ENCODE measurements around the gene HDAC1.
A peak's percentile ranks its signal among the peaks of the same experiment; 100 is the strongest.

Gene HDAC1

DNA sequence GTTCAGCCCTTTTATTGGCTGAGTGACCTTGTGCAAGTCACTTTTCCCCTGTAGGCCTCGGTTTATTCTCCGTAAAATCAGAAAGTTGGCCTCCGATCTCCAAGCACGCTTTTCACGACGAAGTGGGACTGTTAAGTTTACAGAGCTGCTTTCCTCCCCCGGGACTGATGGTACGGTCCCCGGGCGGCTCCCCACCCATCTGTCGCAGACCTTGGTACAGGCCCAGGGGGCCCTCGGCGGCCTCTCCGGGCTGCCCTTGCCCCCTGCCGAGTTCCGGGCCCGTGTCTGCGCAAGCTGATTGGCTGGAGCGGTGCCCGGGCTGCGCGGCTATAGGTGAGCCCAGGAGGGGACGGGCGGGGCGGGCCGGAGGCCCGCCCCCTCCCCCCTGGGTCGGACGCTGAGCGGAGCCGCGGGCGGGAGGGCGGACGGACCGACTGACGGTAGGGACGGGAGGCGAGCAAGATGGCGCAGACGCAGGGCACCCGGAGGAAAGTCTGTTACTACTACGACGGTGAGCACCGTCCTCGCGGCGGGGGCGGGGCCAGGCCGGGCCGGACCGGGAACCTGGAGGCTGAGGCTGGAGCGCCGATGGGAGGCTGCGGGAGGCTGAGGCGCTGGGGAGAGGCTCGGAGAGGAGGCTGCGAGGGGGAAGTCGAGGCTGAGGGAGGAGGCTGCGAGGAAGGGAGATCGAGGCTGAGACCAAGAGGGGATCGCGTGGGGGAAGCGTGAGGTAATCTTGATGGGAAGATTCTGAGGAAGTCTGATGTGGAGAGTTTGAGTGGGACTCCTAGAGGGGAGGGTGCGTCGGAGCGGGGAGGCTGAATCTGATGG, at the start of gene HDAC1:
Gene HDAC1 (plus strand): TSS at position 376 of the 831 bp plus-strand sequence. CDS start 87 bp downstream, at position 463.
- H3K27ac ChIP-seq: peak within 1 kb of the TSS; percentile 82
- CTCF ChIA-PET: interaction anchor here (0.7 to 1.5 kb wide), 3 partner anchors 51 to 1381 kb away, joined by 3 to 5 read pairs (median 3); no protein-coding TSS in a partner anchor
- POLR2A ChIA-PET (ENCODE audit: low non-redundant PET): interaction anchor here (0.6 kb wide), 2 partner anchors 68 to 1562 kb away, joined by 4 to 7 read pairs; no protein-coding TSS in a partner anchor
- TF ChIP-seq, protein P1, sequence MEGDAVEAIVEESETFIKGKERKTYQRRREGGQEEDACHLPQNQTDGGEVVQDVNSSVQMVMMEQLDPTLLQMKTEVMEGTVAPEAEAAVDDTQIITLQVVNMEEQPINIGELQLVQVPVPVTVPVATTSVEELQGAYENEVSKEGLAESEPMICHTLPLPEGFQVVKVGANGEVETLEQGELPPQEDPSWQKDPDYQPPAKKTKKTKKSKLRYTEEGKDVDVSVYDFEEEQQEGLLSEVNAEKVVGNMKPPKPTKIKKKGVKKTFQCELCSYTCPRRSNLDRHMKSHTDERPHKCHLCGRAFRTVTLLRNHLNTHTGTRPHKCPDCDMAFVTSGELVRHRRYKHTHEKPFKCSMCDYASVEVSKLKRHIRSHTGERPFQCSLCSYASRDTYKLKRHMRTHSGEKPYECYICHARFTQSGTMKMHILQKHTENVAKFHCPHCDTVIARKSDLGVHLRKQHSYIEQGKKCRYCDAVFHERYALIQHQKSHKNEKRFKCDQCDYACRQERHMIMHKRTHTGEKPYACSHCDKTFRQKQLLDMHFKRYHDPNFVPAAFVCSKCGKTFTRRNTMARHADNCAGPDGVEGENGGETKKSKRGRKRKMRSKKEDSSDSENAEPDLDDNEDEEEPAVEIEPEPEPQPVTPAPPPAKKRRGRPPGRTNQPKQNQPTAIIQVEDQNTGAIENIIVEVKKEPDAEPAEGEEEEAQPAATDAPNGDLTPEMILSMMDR (conservative IDR thresholded peaks at IDR 0.05; ENCODE audit: low read depth): no peak
- DNase-seq (ENCODE audit: low spot score): peak; percentile 99

DNA sequence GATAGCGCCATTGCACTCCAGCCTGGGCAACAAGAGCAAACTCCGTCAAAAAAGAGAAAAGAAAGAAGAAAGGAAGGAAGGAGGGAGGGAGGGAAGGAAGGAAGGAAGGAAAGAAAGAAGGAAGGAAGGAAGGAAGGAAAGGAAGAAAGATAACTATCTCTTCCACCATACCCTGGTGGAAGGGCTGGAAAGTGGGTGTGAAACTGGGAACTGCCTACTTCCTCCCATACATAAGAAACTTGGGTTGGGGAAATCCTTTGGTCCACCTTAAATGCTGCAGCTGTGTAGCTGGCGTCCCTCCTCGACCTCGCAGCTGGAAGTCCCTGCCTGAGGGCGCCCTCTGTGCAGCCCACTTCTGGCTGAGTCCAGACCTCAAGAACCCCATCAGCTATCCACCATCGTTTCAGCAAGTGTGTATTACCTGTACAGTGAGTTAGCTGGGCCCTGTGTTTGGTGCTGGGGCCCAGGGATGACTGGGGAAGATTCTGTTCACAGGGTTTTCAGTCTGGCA, 49.5 kb upstream of the HDAC1 start:
- ChIA-PET POLR2A (ENCODE audit: low non-redundant PET) (no interaction called here), CTCF (interaction anchor here (0.7 kb wide), 2 partner anchors 93 to 555 kb away, joined by 3 read pairs; partner anchors contain the start of gene MARCKSL1)
- DNase-seq (ENCODE audit: low spot score): no peak
- H3K27ac ChIP-seq: no peak overlapping the region
- TF ChIP-seq, protein P1 (conservative IDR thresholded peaks at IDR 0.05; ENCODE audit: low read depth): no peak

DNA sequence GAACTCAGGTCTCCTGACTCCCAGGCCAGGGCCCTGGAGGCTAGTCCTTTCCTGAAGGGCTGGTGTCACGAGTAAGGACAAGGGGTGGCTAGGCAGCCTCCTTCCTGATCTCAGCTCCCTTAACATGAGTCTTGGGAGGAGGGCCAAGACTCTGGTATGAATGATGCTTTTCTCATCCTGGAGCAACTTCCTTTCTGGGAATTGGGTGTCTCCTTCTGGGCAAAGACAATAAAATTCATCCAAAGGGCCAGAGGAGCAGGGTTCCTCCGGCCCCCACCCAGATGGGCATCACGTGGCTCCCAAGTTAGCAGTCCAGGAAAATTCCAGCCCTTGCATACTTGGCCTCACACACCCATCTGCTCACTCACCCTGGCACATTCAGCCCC, 45.0 kb upstream of the HDAC1 start, which contains the start of gene FAM167B:
Gene FAM167B (plus strand): TSS at position 335 of the 386 bp plus-strand sequence. CDS start 200 bp downstream, outside the sequence.
- CTCF ChIA-PET: no interaction called here
- POLR2A ChIA-PET (ENCODE audit: low non-redundant PET): no interaction called here
- TF ChIP-seq, protein P1 (conservative IDR thresholded peaks at IDR 0.05; ENCODE audit: low read depth): no peak
- peak within 1 kb of the TSS; percentile 66 for H3K27ac ChIP-seq
- DNase-seq (ENCODE audit: low spot score): no peak

DNA sequence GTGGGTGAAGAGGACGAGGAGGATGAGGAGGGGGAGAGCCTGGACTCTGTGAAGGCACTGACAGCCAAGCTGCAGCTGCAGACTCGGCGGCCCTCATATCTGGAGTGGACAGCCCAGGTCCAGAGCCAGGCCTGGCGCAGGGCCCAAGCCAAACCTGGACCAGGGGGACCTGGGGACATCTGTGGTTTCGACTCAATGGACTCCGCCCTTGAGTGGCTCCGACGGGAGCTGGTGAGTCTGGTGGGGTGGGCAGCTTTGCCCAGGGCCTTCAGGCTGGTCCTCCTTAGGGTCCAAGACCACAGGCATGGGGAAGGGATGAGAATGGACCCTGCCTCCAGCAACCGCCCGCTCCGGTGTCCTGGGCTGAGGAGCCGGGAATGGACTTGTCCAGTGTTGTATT, 44.4 kb upstream of the HDAC1 start:
- ChIA-PET CTCF (interaction anchor here (0.6 to 1.2 kb wide), 3 partner anchors 12 to 256 kb away, joined by 3 to 16 read pairs (median 3); no protein-coding TSS in a partner anchor), POLR2A (ENCODE audit: low non-redundant PET) (no interaction called here)
- DNase-seq (ENCODE audit: low spot score): no peak
- TF ChIP-seq, protein P1 (conservative IDR thresholded peaks at IDR 0.05; ENCODE audit: low read depth): no peak
- peak overlapping the region; percentile 66 for H3K27ac ChIP-seq

DNA sequence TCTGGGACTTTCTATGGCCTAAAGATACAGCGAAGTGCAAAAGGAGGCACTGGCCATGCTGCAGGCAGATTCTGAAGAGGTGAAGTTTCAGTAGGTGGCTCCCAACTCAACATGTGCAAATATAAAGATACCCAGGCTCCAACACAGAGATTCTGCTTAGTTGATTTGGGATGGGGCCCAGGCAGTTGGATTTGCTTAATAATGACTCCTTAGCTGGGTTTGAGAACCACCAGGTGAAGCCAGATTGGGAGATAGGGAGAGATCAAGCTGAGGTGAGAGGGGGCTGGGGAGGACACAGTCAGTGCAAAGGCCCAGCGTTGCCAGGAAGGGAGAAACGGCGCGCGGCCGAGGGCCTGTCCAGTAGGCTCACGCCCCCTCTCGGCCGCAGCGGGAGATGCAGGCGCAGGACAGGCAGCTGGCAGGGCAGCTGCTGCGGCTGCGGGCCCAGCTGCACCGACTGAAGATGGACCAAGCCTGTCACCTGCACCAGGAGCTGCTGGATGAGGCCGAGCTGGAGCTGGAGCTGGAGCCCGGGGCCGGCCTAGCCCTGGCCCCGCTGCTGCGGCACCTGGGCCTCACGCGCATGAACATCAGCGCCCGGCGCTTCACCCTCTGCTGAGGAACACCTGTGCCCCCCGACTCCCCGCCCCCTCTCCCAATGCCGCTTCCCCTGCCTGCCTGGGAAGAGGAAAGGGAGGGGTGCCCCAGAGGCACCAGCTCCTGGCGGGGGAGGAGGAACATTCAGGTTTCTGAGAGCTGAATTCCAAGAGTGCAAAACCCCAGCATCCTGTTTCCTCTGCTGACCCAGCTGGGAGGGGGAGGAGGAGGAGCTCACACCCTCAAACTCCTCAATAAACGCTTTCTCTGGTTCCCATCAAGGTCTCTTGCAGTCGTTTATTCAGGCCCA, 43.6 kb upstream of the HDAC1 start:
- DNase-seq (ENCODE audit: low spot score): peak; percentile 67
- TF ChIP-seq, protein P1 (conservative IDR thresholded peaks at IDR 0.05; ENCODE audit: low read depth): peak; percentile 82
- ChIA-PET CTCF (interaction anchor here (0.6 to 1.2 kb wide), 12 partner anchors 11 to 395 kb away, joined by 3 to 16 read pairs (median 3); no protein-coding TSS in a partner anchor), POLR2A (ENCODE audit: low non-redundant PET) (interaction anchor here (0.6 kb wide), 1 partner anchor 13 kb away, joined by 5 read pairs; no protein-coding TSS in a partner anchor)
- peak overlapping the region; percentile 66 for H3K27ac ChIP-seq

All from RWPE1 (cell line).